Cardiac muscle cell (in vitro differentiated cells and primary cell): ENCODE results near the gene CDK14. TPM values are rescaled to one million over a fixed set of nuclear protein-coding genes. Genes with fewer than 3 reads are reported as not detected.

ENCODE experiments used
- DNase-seq, 2 donors: peaks; one replicate each; pipeline versions ENCODE4 v3.0.0 to v3.0.0-alpha.2; 2010 to 2017; ENCODE audit warnings: low read depth in 1 of 2, low spot score in 1 of 2
- H3K27ac ChIP-seq: fragments of 200-600 bp; sonication (generic); 2 replicates; pipeline ENCODE4 v1.5.1; 2016
- H3K27me3 ChIP-seq: fragments of 200-600 bp; sonication (generic); 2 replicates; pipeline ENCODE4 v1.6.0; 2016; ENCODE audit warnings: control low read depth
- H3K36me3 ChIP-seq: fragments of 200-600 bp; sonication (generic); 2 replicates; pipeline ENCODE4 v1.5.1; 2016; ENCODE audit warnings: control low read depth
- H3K4me1 ChIP-seq: fragments of 200-600 bp; sonication (generic); 2 replicates; pipeline ENCODE4 v1.8.1; 2017; ENCODE audit warnings: low read depth, mild to moderate bottlenecking, mixed run types
- H3K4me3 ChIP-seq: fragments of 200-600 bp; sonication (generic); 2 replicates; pipeline ENCODE4 v1.5.1; 2016; ENCODE audit warnings: mild to moderate bottlenecking
- H3K9me3 ChIP-seq: fragments of 200-600 bp; sonication (generic); 2 replicates; pipeline ENCODE4 v1.5.1; 2017; ENCODE audit warnings: low read depth, mild to moderate bottlenecking, control low read depth
- polyA plus RNA-seq: library from polyadenylated mRNA; unstranded; fragments of >200 nt; fragmentation: Nextera tagmentation; extraction: Ambion mirVana; gene quantifications from 2 replicates; pipeline ENCODE4 v1.2.1, GENCODE V29; 2016
- total RNA-seq: library from RNA; depleted of rRNA; stranded (reverse); fragments of >200 nt; gene quantifications from 2 replicates; pipeline ENCODE4 v1.2.3, GENCODE V29; 2016
- TF ChIP-seq, protein P1 (sequence below): IDR thresholded peaks from 2 replicates; pipeline ENCODE4 v1.5.1; 2012; ENCODE audit warnings: low read depth, mild to moderate bottlenecking, low read length

Gene CDK14
- total and polyA plus RNA-seq, 2 experiments from 2014 or later = 22.5 to 23.1 TPM

DNA sequence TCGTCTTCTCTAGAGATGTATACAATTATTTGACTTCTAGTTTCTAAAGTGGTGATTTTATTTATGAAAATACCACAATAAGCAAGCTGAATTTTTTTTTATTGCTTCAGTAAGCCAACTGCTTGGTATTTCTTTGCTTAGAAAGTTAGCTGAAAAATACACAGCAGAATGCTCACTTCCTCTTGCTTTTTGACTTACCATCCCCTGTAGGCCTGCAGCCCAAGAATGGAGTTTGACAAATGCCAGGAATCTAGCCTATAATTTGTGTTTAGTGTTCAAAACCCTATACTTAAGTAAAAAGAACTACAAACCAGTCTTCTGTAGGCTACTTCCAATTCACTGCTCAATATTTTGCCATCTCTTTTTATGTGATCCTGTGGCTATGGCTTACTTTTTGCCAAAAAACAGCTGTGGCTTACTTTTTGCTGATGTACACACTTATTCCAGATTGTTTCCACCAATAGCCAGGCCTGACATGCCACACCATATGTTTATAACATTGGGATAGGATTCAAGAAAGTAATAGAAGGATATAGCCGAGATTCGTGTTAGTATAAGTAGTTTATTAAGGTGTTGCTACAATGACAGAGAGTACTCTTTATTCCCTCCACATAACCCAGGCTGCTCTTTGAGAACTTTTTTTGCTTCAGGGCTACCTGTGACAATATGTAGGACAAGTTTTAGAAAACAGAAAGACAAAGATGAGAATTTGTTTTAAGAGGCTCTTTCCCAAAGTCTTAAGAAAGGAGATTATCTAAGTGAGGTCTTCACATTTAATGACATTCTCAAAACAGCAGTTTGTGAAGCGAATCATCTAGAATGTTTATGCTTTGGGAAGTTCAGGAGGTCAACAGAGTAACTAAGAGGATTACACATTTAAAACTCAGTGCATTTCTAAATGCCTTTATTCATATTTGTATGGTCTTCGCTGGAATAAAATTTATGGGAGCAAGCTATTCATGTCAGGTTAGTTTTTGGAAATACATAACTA lies 404.2 kb downstream of the CDK14 start:
- no peak for DNase-seq
- no peaks in the 10 kb centered on the region for H3K4me1 ChIP-seq
- no peak overlapping the region for H3K27ac ChIP-seq

DNA sequence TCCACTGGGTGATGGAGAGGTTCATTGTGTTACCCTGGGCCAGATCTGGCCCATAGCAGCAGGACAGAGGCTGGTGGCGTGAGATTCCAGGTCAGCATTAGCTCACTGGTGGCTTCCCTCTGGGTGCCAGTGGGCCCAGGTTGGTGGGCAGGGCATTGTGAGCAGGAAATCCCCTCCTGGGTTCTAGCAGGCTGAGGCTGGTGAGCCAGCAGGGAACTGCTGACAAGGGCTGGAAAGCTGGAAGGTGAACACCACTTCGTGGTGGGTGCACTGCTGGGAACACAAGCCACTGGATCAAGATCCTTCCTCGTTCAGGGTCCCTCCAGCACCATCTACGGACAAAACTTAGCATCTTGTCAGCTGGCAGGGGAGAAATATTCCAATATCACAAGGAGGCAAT lies 408.9 kb downstream of the CDK14 start:
- H3K27me3 ChIP-seq = no peaks in the 10 kb centered on the region
- DNase-seq = no peak
- H3K27ac ChIP-seq = no peak overlapping the region
- TF ChIP-seq, protein P1, sequence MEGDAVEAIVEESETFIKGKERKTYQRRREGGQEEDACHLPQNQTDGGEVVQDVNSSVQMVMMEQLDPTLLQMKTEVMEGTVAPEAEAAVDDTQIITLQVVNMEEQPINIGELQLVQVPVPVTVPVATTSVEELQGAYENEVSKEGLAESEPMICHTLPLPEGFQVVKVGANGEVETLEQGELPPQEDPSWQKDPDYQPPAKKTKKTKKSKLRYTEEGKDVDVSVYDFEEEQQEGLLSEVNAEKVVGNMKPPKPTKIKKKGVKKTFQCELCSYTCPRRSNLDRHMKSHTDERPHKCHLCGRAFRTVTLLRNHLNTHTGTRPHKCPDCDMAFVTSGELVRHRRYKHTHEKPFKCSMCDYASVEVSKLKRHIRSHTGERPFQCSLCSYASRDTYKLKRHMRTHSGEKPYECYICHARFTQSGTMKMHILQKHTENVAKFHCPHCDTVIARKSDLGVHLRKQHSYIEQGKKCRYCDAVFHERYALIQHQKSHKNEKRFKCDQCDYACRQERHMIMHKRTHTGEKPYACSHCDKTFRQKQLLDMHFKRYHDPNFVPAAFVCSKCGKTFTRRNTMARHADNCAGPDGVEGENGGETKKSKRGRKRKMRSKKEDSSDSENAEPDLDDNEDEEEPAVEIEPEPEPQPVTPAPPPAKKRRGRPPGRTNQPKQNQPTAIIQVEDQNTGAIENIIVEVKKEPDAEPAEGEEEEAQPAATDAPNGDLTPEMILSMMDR = no peak
- H3K9me3 ChIP-seq = no peaks in the 10 kb centered on the region
- H3K36me3 ChIP-seq = no peaks in the 10 kb centered on the region
- no peak overlapping the region for H3K4me3 ChIP-seq
- no peaks in the 10 kb centered on the region for H3K4me1 ChIP-seq

More for the DNA sequence above, 404.2 kb downstream of the CDK14 start:
- no peak overlapping the region for H3K4me3 ChIP-seq
- no peaks in the 10 kb centered on the region for H3K27me3 ChIP-seq
- TF ChIP-seq, protein P1 = no peak
- H3K9me3 ChIP-seq = no peaks in the 10 kb centered on the region
- H3K36me3 ChIP-seq = no peaks in the 10 kb centered on the region

DNA sequence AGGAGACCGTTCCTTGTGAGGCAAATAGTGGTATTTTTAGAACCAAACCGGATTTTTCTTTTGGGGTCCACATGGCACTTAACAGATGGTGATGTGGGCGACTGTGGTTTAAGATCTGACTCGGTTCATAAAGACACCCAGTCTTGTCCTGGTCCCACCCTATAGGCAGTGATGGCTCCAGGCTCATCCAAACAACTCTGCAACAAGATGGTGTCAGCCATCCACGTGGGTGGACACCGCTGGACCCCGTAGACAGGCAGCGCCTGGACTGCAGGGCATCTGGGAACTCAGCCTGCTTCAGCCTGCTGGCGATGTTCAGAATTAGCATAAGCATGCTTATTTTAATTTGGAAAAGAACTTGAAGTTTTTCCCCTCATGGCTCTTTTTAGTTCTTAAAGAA lies 409.7 kb downstream of the CDK14 start:
- Histone ChIP-seq H3K4me1 (no peaks in the 10 kb centered on the region), H3K4me3 (no peak overlapping the region), H3K36me3 (no peaks in the 10 kb centered on the region), H3K27ac (no peak overlapping the region), H3K9me3 (no peaks in the 10 kb centered on the region), H3K27me3 (no peaks in the 10 kb centered on the region)
- TF ChIP-seq, protein P1 = no peak
- no peak for DNase-seq

DNA sequence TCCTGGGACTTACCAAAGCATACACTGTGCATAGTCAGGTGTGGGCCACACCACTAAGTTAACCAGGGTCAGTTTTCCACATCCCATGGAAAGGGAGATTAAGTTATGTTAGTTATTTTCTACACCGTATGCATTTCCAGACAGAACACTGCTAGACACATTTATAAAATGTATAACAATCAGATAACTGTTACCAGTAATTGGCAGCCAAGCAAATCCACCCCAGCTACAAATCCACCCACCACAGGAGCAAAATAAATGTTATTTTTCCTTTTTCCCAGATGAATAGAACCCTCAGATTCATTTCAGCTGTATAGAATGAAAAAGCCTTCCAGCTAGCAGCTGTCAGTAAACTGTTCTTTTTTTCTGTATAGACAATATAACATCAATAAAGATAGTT lies 411.2 kb downstream of the CDK14 start:
- TF ChIP-seq, protein P1 = no peak
- no peaks in the 10 kb centered on the region for H3K9me3 ChIP-seq

GRCh38 chr7:91013078-91013477 lies 417.0 kb downstream of the CDK14 start:
- TF ChIP-seq, protein P1 = no peak
- Histone ChIP-seq H3K27me3 (no peaks in the 10 kb centered on the region), H3K4me1 (no peaks in the 10 kb centered on the region), H3K36me3 (no peaks in the 10 kb centered on the region), H3K9me3 (no peaks in the 10 kb centered on the region), H3K27ac (no peak overlapping the region), H3K4me3 (no peak overlapping the region)
- DNase-seq = no peak

More for the DNA sequence above, 411.2 kb downstream of the CDK14 start:
- Histone ChIP-seq H3K27ac (no peak overlapping the region), H3K36me3 (no peaks in the 10 kb centered on the region), H3K27me3 (no peaks in the 10 kb centered on the region), H3K4me1 (no peaks in the 10 kb centered on the region), H3K4me3 (no peak overlapping the region)
- DNase-seq = no peak
